Neural cell (in vitro differentiated cells): ENCODE measurements around the gene PC. TPM values are rescaled to one million over a fixed set of nuclear protein-coding genes. Genes with fewer than 3 reads are reported as not detected.

ENCODE experiments used
- H2AFZ ChIP-seq: fragments of 200-600, 300-800 bp; sonication (generic), shearing (Covaris generic); 2 replicates; pipeline ENCODE4 v1.6.0; 2014; ENCODE audit warnings: low read depth, mild to moderate bottlenecking, antibody characterized with exemption, low read length, moderate library complexity
- H3F3A ChIP-seq: fragments of 200-600 bp; shearing (Covaris generic); 2 replicates; pipeline ENCODE4 v1.6.1; 2016; ENCODE audit warnings: mild to moderate bottlenecking, moderate library complexity, mixed read lengths, antibody characterized with exemption, low read length; ENCODE audit not compliant: insufficient read depth, poor library complexity, severe bottlenecking
- H3K27ac ChIP-seq: fragments of 200-600, 300-800 bp; sonication (generic), shearing (Covaris generic); 2 replicates; pipeline ENCODE4 v1.5.1; 2014; ENCODE audit warnings: mild to moderate bottlenecking, low read length, moderate library complexity
- H3K27me3 ChIP-seq: fragments of 300-800, 200-600 bp; sonication (generic), shearing (Covaris generic); 2 replicates; pipeline ENCODE4 v1.6.0; 2014; ENCODE audit warnings: mild to moderate bottlenecking, low read depth, low read length, moderate library complexity; ENCODE audit not compliant: insufficient read depth
- H3K36me3 ChIP-seq: fragments of 300-800, 200-600 bp; sonication (generic), shearing (Covaris generic); 2 replicates; pipeline ENCODE4 v1.5.1; 2014; ENCODE audit warnings: mild to moderate bottlenecking, antibody characterized with exemption, low read length, moderate library complexity; ENCODE audit not compliant: insufficient read depth
- H3K4me2 ChIP-seq: fragments of 300-800, 200-600 bp; sonication (generic), shearing (Covaris generic); 2 replicates; pipeline ENCODE4 v1.6.0; 2014; ENCODE audit warnings: mild to moderate bottlenecking, low read length
- H3K4me3 ChIP-seq: fragments of 300-800, 200-600 bp; sonication (generic), shearing (Covaris generic); 2 replicates; pipeline ENCODE4 v1.5.1; 2014; ENCODE audit warnings: mild to moderate bottlenecking, low read length, moderate library complexity
- H3K79me2 ChIP-seq: fragments of 200-600 bp; shearing (Covaris generic); replicated peaks from 2 replicates; pipeline ENCODE4 v1.6.0; 2014; ENCODE audit warnings: mild to moderate bottlenecking, low read length, moderate library complexity; ENCODE audit not compliant: insufficient read depth
- H3K9ac ChIP-seq: fragments of 300-800, 200-600 bp; sonication (generic), shearing (Covaris generic); 2 replicates; pipeline ENCODE4 v1.6.1; 2016; ENCODE audit warnings: mild to moderate bottlenecking, low read length, mixed read lengths
- H3K9me2 ChIP-seq: fragments of 200-600 bp; shearing (Covaris generic); 2 replicates; pipeline ENCODE4 v1.6.1; 2016; ENCODE audit warnings: mild to moderate bottlenecking, low read length, mixed read lengths; ENCODE audit not compliant: insufficient read depth
- H3K9me3 ChIP-seq: fragments of 200-600, 300-800 bp; sonication (generic), shearing (Covaris generic); 2 replicates; pipeline ENCODE4 v1.6.1; 2016; ENCODE audit warnings: mild to moderate bottlenecking, mixed run types, low read length, moderate library complexity, mixed read lengths
- H4K20me1 ChIP-seq: fragments of 200-600 bp; shearing (Covaris generic); 2 replicates; pipeline ENCODE4 v1.6.1; 2016; ENCODE audit warnings: mild to moderate bottlenecking, mixed run types; ENCODE audit not compliant: insufficient read depth
- CTCF ChIP-seq: fragments of 450-650 bp; IDR thresholded peaks from 2 replicates; pipeline ENCODE4 v1.5.1; 2014; ENCODE audit warnings: antibody characterized with exemption, mild to moderate bottlenecking, moderate library complexity; ENCODE audit not compliant: poor library complexity, severe bottlenecking
- EP300 ChIP-seq: fragments of 450-650 bp; conservative IDR thresholded peaks from 2 replicates; pipeline ENCODE4 v1.6.1; 2014; ENCODE audit warnings: antibody characterized with exemption, mild to moderate bottlenecking, moderate library complexity; ENCODE audit not compliant: poor library complexity, severe bottlenecking
- EZH2 ChIP-seq: fragments of 200-600, 300-800 bp; shearing (Covaris generic), sonication (generic); IDR thresholded peaks from 2 replicates; pipeline ENCODE4 v1.6.1; 2014; ENCODE audit warnings: antibody characterized with exemption, low read length, borderline replicate concordance, mild to moderate bottlenecking; ENCODE audit not compliant: insufficient read depth, poor library complexity, severe bottlenecking
- MXI1 ChIP-seq: fragments of 450-650 bp; conservative IDR thresholded peaks from 2 replicates; pipeline ENCODE4 v1.6.1; 2014; ENCODE audit warnings: antibody characterized with exemption, mild to moderate bottlenecking; ENCODE audit not compliant: poor library complexity, severe bottlenecking
- POLR2AphosphoS5 ChIP-seq: IDR thresholded peaks from 2 replicates; pipeline ENCODE4 v1.6.1; 2012
- RAD21 ChIP-seq: fragments of 450-650 bp; conservative IDR thresholded peaks from 2 replicates; pipeline ENCODE4 v1.6.1; 2014; ENCODE audit warnings: antibody characterized with exemption, mild to moderate bottlenecking, moderate library complexity
- REST ChIP-seq: IDR thresholded peaks from 2 replicates; pipeline ENCODE4 v1.6.1; 2012; ENCODE audit warnings: borderline replicate concordance
- SMC3 ChIP-seq: fragments of 450-650 bp; conservative IDR thresholded peaks from 2 replicates; pipeline ENCODE4 v1.6.1; 2014; ENCODE audit warnings: antibody characterized with exemption, mild to moderate bottlenecking, moderate library complexity; ENCODE audit not compliant: poor library complexity
- TAF1 ChIP-seq: IDR thresholded peaks from 2 replicates; pipeline ENCODE4 v1.6.1; 2012; ENCODE audit warnings: low read depth
- polyA plus RNA-seq: library from polyadenylated mRNA; depleted of rRNA; stranded (reverse); fragments of >200 nt; gene quantifications from 2 replicates; pipeline ENCODE4 v1.2.3, GENCODE V29; 2014

PC gene
- polyA plus RNA-seq, 1 donor from 2014 or later = 8.9 TPM

- no peak overlapping the region for H3K27ac ChIP-seq
Measured at GRCh38 chr11:66860449-66860831, 97.7 kb downstream of the PC start.

GRCh38 chr11:66859686-66860448, 98.3 kb downstream of the PC start:
- Histone ChIP-seq H3K27me3 (no peaks in the 10 kb centered on the region), H3F3A (no peaks in the 10 kb centered on the region), H3K27ac (no peak overlapping the region), H3K79me2 (no peaks in the 10 kb centered on the region), H3K9me2 (no peaks in the 10 kb centered on the region), H3K9me3 (no peaks in the 10 kb centered on the region), H3K36me3 (no peaks in the 10 kb centered on the region), H4K20me1 (no peaks in the 10 kb centered on the region), H3K9ac (no peak overlapping the region), H3K4me2 (no peak overlapping the region), H3K4me3 (no peak overlapping the region), H2AFZ (no peak overlapping the region)
- TF ChIP-seq TAF1 (no peak), EP300 (no peak), SMC3 (no peak), CTCF (no peak), MXI1 (no peak), REST (no peak), RAD21 (no peak), EZH2 (no peak), POLR2AphosphoS5 (no peak)

More at GRCh38 chr11:66860449-66860831, 97.7 kb downstream of the PC start:
- Histone ChIP-seq H3K27me3 (no peaks in the 10 kb centered on the region), H3K4me3 (no peak overlapping the region), H3K4me2 (no peak overlapping the region), H3K9ac (no peak overlapping the region), H3K9me3 (no peaks in the 10 kb centered on the region), H4K20me1 (no peaks in the 10 kb centered on the region), H3F3A (no peaks in the 10 kb centered on the region), H3K79me2 (no peaks in the 10 kb centered on the region), H3K9me2 (no peaks in the 10 kb centered on the region), H2AFZ (no peak overlapping the region), H3K36me3 (no peaks in the 10 kb centered on the region)
- no peak for TF ChIP-seq POLR2AphosphoS5
- no peak for TF ChIP-seq EP300
- no peak for TF ChIP-seq SMC3
- TF ChIP-seq EZH2 = no peak
- no peak for TF ChIP-seq REST
- TF ChIP-seq MXI1 = no peak
